HT-29 (cell line): ENCODE data around the gene GRID1. TPM values are rescaled to one million over a fixed set of nuclear protein-coding genes. Genes with fewer than 3 reads are reported as not detected.

Experiments used
- DNase-seq: peaks from one replicate; pipeline ENCODE4 v3.0.0-alpha.2; 2015; ENCODE audit warnings: low spot score
- total RNA-seq: library from RNA; depleted of rRNA; stranded (reverse); fragments of >200 nt; shearing (Covaris generic); gene quantifications from 2 replicates; pipeline ENCODE4 v1.2.3, GENCODE V29; 2014

The GRID1 gene
- total RNA-seq, 1 experiment from 2014 or later = not detected

GRCh38 chr10:86370006-86370585, 3.5 kb upstream of the GRID1 start:
- no peak for DNase-seq

- DNase-seq = no peak
Measured at GRCh38 chr10:86368987-86369386, 2.4 kb upstream of the GRID1 start.

GRCh38 chr10:86368046-86368445, 1.5 kb upstream of the GRID1 start:
- DNase-seq = no peak

GRCh38 chr10:86367152-86367951, 757 bp upstream of the GRID1 start:
- no peak for DNase-seq

GRCh38 chr10:86366902-86367151, 232 bp upstream of the GRID1 start:
- no peak for DNase-seq

GRCh38 chr10:86365346-86366032, 1.1 kb downstream of the GRID1 start:
- DNase-seq = no peak

GRCh38 chr10:86364491-86365345, 1.9 kb downstream of the GRID1 start:
- DNase-seq = no peak

GRCh38 chr10:86363833-86364490, 2.6 kb downstream of the GRID1 start:
- no peak for DNase-seq

GRCh38 chr10:86363184-86363832, 3.3 kb downstream of the GRID1 start:
- no peak for DNase-seq

- DNase-seq = no peak
Measured at GRCh38 chr10:86362586-86363183, 3.9 kb downstream of the GRID1 start.

- no peak for DNase-seq
Measured at GRCh38 chr10:86362129-86362527, 4.5 kb downstream of the GRID1 start.

GRCh38 chr10:86361156-86362128, 5.2 kb downstream of the GRID1 start:
- DNase-seq = no peak

GRCh38 chr10:86360657-86361056, 5.9 kb downstream of the GRID1 start:
- DNase-seq = no peak

GRCh38 chr10:86359954-86360353, 6.6 kb downstream of the GRID1 start:
- no peak for DNase-seq

GRCh38 chr10:86359111-86359510, 7.5 kb downstream of the GRID1 start:
- DNase-seq = no peak

GRCh38 chr10:86357676-86358075, 8.9 kb downstream of the GRID1 start:
- no peak for DNase-seq

- DNase-seq = no peak
Measured at GRCh38 chr10:86357041-86357440, 9.6 kb downstream of the GRID1 start.

GRCh38 chr10:86356296-86356695, 10.3 kb downstream of the GRID1 start:
- no peak for DNase-seq

- no peak for DNase-seq
Measured at GRCh38 chr10:86355571-86356038, 11.0 kb downstream of the GRID1 start.
